ENCODE measurements around the gene MORN1. TPM values are rescaled to one million over a fixed set of nuclear protein-coding genes. Genes with fewer than 3 reads are reported as not detected.

MORN1 gene
- total and polyA plus RNA-seq, 2 experiments from 2014 or later, result 4.8 to 11.1 TPM

GRCh38 chr1:2415801-2416208, 24.5 kb upstream of the MORN1 start:
- no peak overlapping the region for H3K4me3 ChIP-seq
- H4K20me1 ChIP-seq (replicated peaks; ENCODE audit: insufficient read depth), result no peaks in the 10 kb centered on the region
- no peak overlapping the region; the same call in 2 of the 3 replicates for H3K4me3 Mint-ChIP-seq

More at GRCh38 chr1:2415801-2416208, 24.5 kb upstream of the MORN1 start:
- H3F3A ChIP-seq (replicated peaks; ENCODE audit: low read depth), result peaks cover 4% of the 10 kb centered on the region; the same call in 1 of the 2 replicates
- Mint-ChIP-seq H3K36me3 (ENCODE audit: low read depth) (no peaks in the 10 kb centered on the region), H3K27ac (no peak overlapping the region), H3K9me3 (no peaks in the 10 kb centered on the region), H3K27me3 (ENCODE audit: insufficient read depth, low read depth, poor library complexity) (peaks cover 15% of the 10 kb centered on the region), H3K4me1 (peaks cover 16% of the 10 kb centered on the region)
- TF ChIP-seq NANOG (IDR thresholded peaks at IDR 0.05; ENCODE audit: borderline replicate concordance) (no peak), STAT1 (IDR thresholded peaks at IDR 0.05; ENCODE audit: unreplicated experiment) (no peak), ZNF462 (CRISPR knock-in tag; IDR thresholded peaks at IDR 0.05) (no peak), CTCF (conservative IDR thresholded peaks at IDR 0.05; ENCODE audit: low read depth in 2 of 2) (no peak), EZH2 (IDR thresholded peaks at IDR 0.05; ENCODE audit: low read depth, unreplicated experiment) (no peak)
- H3K36me3 ChIP-seq (ENCODE audit: insufficient read depth), result no peaks in the 10 kb centered on the region
- H3K27ac ChIP-seq (ENCODE audit: low read depth), result no peak overlapping the region
- no peaks in the 10 kb centered on the region for H3K79me2 ChIP-seq (replicated peaks; ENCODE audit: insufficient read depth)
- ATAC-seq (no peak), DNase-seq (ENCODE audit: low spot score) (no peak)
- H3K4me2 ChIP-seq, result no peak overlapping the region
- H3K27me3 ChIP-seq (ENCODE audit: insufficient read depth), result no peaks in the 10 kb centered on the region
- peaks cover 7% of the 10 kb centered on the region; the same call in 1 of the 2 replicates for H3K4me1 ChIP-seq (ENCODE audit: insufficient read depth)
- H2AFZ ChIP-seq, result no peak overlapping the region
- no peaks in the 10 kb centered on the region for H3K9me2 ChIP-seq (ENCODE audit: insufficient read depth)

Data from GM23338 (cell line).